ENCODE data around the gene DISC1.
"Not testable (repeated sequence)": the region's sequence is repeated elsewhere in the genome, so short reads cannot be mapped to it uniquely, and the experiment has no call there.

Gene DISC1

GRCh38 chr1:231933711-231934626 is 307.4 kb downstream of the DISC1 start:
- Histone ChIP-seq H3K27ac (ENCODE audit: low read depth, low read length) (no peak overlapping the region), H3K27me3 (ENCODE audit: control insufficient read depth, insufficient read depth, low read length) (no peaks in the 10 kb centered on the region), H3K9ac (ENCODE audit: low read depth, low read length) (no peak overlapping the region), H3K9me3 (ENCODE audit: control insufficient read depth, insufficient read depth, low read length) (peaks cover 8% of the 10 kb centered on the region), H3K4me1 (ENCODE audit: control insufficient read depth, insufficient read depth, low read length) (peaks cover 10% of the 10 kb centered on the region), H3K36me3 (ENCODE audit: control insufficient read depth, insufficient read depth, low read length) (no peaks in the 10 kb centered on the region), H3K4me3 (ENCODE audit: low read depth, low read length) (no peak overlapping the region)

- Histone ChIP-seq H3K4me1 (ENCODE audit: control insufficient read depth, insufficient read depth, low read length) (peaks cover 2% of the 10 kb centered on the region; the same call in 1 of the 2 replicates), H3K9me3 (ENCODE audit: control insufficient read depth, insufficient read depth, low read length) (peaks cover 8% of the 10 kb centered on the region), H3K27ac (ENCODE audit: low read depth, low read length) (no peak overlapping the region)
These were observed 308.2 kb downstream of the DISC1 start for GRCh38 chr1:231934797-231935196.

GRCh38 chr1:231935856-231936255 is 309.3 kb downstream of the DISC1 start:
- Histone ChIP-seq H3K4me3 (ENCODE audit: low read depth, low read length) (no peak overlapping the region), H3K9ac (ENCODE audit: low read depth, low read length) (no peak overlapping the region), H3K36me3 (ENCODE audit: control insufficient read depth, insufficient read depth, low read length) (no peaks in the 10 kb centered on the region), H3K9me3 (ENCODE audit: control insufficient read depth, insufficient read depth, low read length) (peaks cover 8% of the 10 kb centered on the region), H3K27me3 (ENCODE audit: control insufficient read depth, insufficient read depth, low read length) (no peaks in the 10 kb centered on the region), H3K4me1 (ENCODE audit: control insufficient read depth, insufficient read depth, low read length) (no peaks in the 10 kb centered on the region), H3K27ac (ENCODE audit: low read depth, low read length) (no peak overlapping the region)

More at GRCh38 chr1:231934797-231935196, 308.2 kb downstream of the DISC1 start:
- H3K36me3 ChIP-seq (ENCODE audit: control insufficient read depth, insufficient read depth, low read length): no peaks in the 10 kb centered on the region
- H3K27me3 ChIP-seq (ENCODE audit: control insufficient read depth, insufficient read depth, low read length): no peaks in the 10 kb centered on the region
- no peak overlapping the region for H3K9ac ChIP-seq (ENCODE audit: low read depth, low read length)
- H3K4me3 ChIP-seq (ENCODE audit: low read depth, low read length): no peak overlapping the region

- Histone ChIP-seq H3K4me3 (ENCODE audit: low read depth, low read length) (no peak overlapping the region), H3K9me3 (ENCODE audit: control insufficient read depth, insufficient read depth, low read length) (peaks cover 3% of the 10 kb centered on the region), H3K27ac (ENCODE audit: low read depth, low read length) (no peak overlapping the region), H3K27me3 (ENCODE audit: control insufficient read depth, insufficient read depth, low read length) (no peaks in the 10 kb centered on the region), H3K4me1 (ENCODE audit: control insufficient read depth, insufficient read depth, low read length) (no peaks in the 10 kb centered on the region), H3K9ac (ENCODE audit: low read depth, low read length) (no peak overlapping the region), H3K36me3 (ENCODE audit: control insufficient read depth, insufficient read depth, low read length) (no peaks in the 10 kb centered on the region)
These were observed 310.6 kb downstream of the DISC1 start for GRCh38 chr1:231936983-231937775.

- H3K27me3 ChIP-seq (ENCODE audit: control insufficient read depth, insufficient read depth, low read length): no peaks in the 10 kb centered on the region
- H3K9ac ChIP-seq (ENCODE audit: low read depth, low read length): no peak overlapping the region
- H3K4me1 ChIP-seq (ENCODE audit: control insufficient read depth, insufficient read depth, low read length): no peaks in the 10 kb centered on the region
- no peak overlapping the region for H3K27ac ChIP-seq (ENCODE audit: low read depth, low read length)
- H3K9me3 ChIP-seq (ENCODE audit: control insufficient read depth, insufficient read depth, low read length): no peaks in the 10 kb centered on the region
- no peak overlapping the region for H3K4me3 ChIP-seq (ENCODE audit: low read depth, low read length)
- H3K36me3 ChIP-seq (ENCODE audit: control insufficient read depth, insufficient read depth, low read length): no peaks in the 10 kb centered on the region
These were observed 311.6 kb downstream of the DISC1 start for GRCh38 chr1:231938211-231938610.

- H3K27me3 ChIP-seq (ENCODE audit: control insufficient read depth, insufficient read depth, low read length): no peaks in the 10 kb centered on the region
- H3K4me3 ChIP-seq (ENCODE audit: low read depth, low read length): no peak overlapping the region
- no peaks in the 10 kb centered on the region for H3K9me3 ChIP-seq (ENCODE audit: control insufficient read depth, insufficient read depth, low read length)
- no peaks in the 10 kb centered on the region for H3K4me1 ChIP-seq (ENCODE audit: control insufficient read depth, insufficient read depth, low read length)
- no peak overlapping the region for H3K9ac ChIP-seq (ENCODE audit: low read depth, low read length)
- no peak overlapping the region for H3K27ac ChIP-seq (ENCODE audit: low read depth, low read length)
- no peaks in the 10 kb centered on the region for H3K36me3 ChIP-seq (ENCODE audit: control insufficient read depth, insufficient read depth, low read length)
These were observed 312.1 kb downstream of the DISC1 start for GRCh38 chr1:231938711-231939110.

- Histone ChIP-seq H3K9me3 (ENCODE audit: control insufficient read depth, insufficient read depth, low read length) (no peaks in the 10 kb centered on the region), H3K36me3 (ENCODE audit: control insufficient read depth, insufficient read depth, low read length) (no peaks in the 10 kb centered on the region), H3K9ac (ENCODE audit: low read depth, low read length) (no peak overlapping the region), H3K27me3 (ENCODE audit: control insufficient read depth, insufficient read depth, low read length) (no peaks in the 10 kb centered on the region), H3K27ac (ENCODE audit: low read depth, low read length) (no peak overlapping the region), H3K4me3 (ENCODE audit: low read depth, low read length) (no peak overlapping the region), H3K4me1 (ENCODE audit: control insufficient read depth, insufficient read depth, low read length) (no peaks in the 10 kb centered on the region)
These were observed 312.5 kb downstream of the DISC1 start for GRCh38 chr1:231939118-231939517.

GRCh38 chr1:231940116-231940515 is 313.5 kb downstream of the DISC1 start:
- H3K9me3 ChIP-seq (ENCODE audit: control insufficient read depth, insufficient read depth, low read length): no peaks in the 10 kb centered on the region
- H3K27ac ChIP-seq (ENCODE audit: low read depth, low read length): no peak overlapping the region
- H3K4me1 ChIP-seq (ENCODE audit: control insufficient read depth, insufficient read depth, low read length): no peaks in the 10 kb centered on the region
- H3K36me3 ChIP-seq (ENCODE audit: control insufficient read depth, insufficient read depth, low read length): no peaks in the 10 kb centered on the region
- H3K4me3 ChIP-seq (ENCODE audit: low read depth, low read length): no peak overlapping the region
- H3K9ac ChIP-seq (ENCODE audit: low read depth, low read length): no peak overlapping the region
- no peaks in the 10 kb centered on the region for H3K27me3 ChIP-seq (ENCODE audit: control insufficient read depth, insufficient read depth, low read length)

GRCh38 chr1:231940701-231941100 is 314.1 kb downstream of the DISC1 start:
- no peak overlapping the region for H3K27ac ChIP-seq (ENCODE audit: low read depth, low read length)
- no peaks in the 10 kb centered on the region for H3K9me3 ChIP-seq (ENCODE audit: control insufficient read depth, insufficient read depth, low read length)
- no peak overlapping the region for H3K9ac ChIP-seq (ENCODE audit: low read depth, low read length)
- H3K27me3 ChIP-seq (ENCODE audit: control insufficient read depth, insufficient read depth, low read length): no peaks in the 10 kb centered on the region
- no peaks in the 10 kb centered on the region for H3K4me1 ChIP-seq (ENCODE audit: control insufficient read depth, insufficient read depth, low read length)
- no peak overlapping the region for H3K4me3 ChIP-seq (ENCODE audit: low read depth, low read length)
- no peaks in the 10 kb centered on the region for H3K36me3 ChIP-seq (ENCODE audit: control insufficient read depth, insufficient read depth, low read length)

GRCh38 chr1:231943084-231943483 is 316.5 kb downstream of the DISC1 start:
- H3K4me1 ChIP-seq (ENCODE audit: control insufficient read depth, insufficient read depth, low read length): no peaks in the 10 kb centered on the region
- H3K9ac ChIP-seq (ENCODE audit: low read depth, low read length): no peak overlapping the region
- H3K4me3 ChIP-seq (ENCODE audit: low read depth, low read length): no peak overlapping the region
- H3K27ac ChIP-seq (ENCODE audit: low read depth, low read length): no peak overlapping the region
- H3K36me3 ChIP-seq (ENCODE audit: control insufficient read depth, insufficient read depth, low read length): no peaks in the 10 kb centered on the region
- H3K27me3 ChIP-seq (ENCODE audit: control insufficient read depth, insufficient read depth, low read length): no peaks in the 10 kb centered on the region
- H3K9me3 ChIP-seq (ENCODE audit: control insufficient read depth, insufficient read depth, low read length): no peaks in the 10 kb centered on the region

- H3K9ac ChIP-seq (ENCODE audit: low read depth, low read length); H3K27ac ChIP-seq (ENCODE audit: low read depth, low read length); H3K36me3 ChIP-seq (ENCODE audit: control insufficient read depth, insufficient read depth, low read length); H3K27me3 ChIP-seq (ENCODE audit: control insufficient read depth, insufficient read depth, low read length); H3K9me3 ChIP-seq (ENCODE audit: control insufficient read depth, insufficient read depth, low read length); H3K4me3 ChIP-seq (ENCODE audit: low read depth, low read length): not testable (repeated sequence)
- H3K4me1 ChIP-seq (ENCODE audit: control insufficient read depth, insufficient read depth, low read length): peaks cover 20% of the 10 kb centered on the region
These were observed 321.5 kb downstream of the DISC1 start for GRCh38 chr1:231948102-231948501.
